ENCODE data around the gene OSBPL7. TPM values are rescaled to one million over a fixed set of nuclear protein-coding genes. Genes with fewer than 3 reads are reported as not detected.

Gene OSBPL7, protein sequence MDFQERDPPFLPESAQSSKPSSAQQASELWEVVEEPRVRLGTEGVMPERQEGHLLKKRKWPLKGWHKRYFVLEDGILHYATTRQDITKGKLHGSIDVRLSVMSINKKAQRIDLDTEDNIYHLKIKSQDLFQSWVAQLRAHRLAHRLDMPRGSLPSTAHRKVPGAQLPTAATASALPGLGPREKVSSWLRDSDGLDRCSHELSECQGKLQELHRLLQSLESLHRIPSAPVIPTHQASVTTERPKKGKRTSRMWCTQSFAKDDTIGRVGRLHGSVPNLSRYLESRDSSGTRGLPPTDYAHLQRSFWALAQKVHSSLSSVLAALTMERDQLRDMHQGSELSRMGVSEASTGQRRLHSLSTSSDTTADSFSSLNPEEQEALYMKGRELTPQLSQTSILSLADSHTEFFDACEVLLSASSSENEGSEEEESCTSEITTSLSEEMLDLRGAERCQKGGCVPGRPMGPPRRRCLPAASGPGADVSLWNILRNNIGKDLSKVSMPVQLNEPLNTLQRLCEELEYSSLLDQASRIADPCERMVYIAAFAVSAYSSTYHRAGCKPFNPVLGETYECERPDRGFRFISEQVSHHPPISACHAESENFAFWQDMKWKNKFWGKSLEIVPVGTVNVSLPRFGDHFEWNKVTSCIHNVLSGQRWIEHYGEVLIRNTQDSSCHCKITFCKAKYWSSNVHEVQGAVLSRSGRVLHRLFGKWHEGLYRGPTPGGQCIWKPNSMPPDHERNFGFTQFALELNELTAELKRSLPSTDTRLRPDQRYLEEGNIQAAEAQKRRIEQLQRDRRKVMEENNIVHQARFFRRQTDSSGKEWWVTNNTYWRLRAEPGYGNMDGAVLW
- total RNA-seq, result 10 to 100 TPM; 12.7 to 18.0 (median 14.7) TPM

- Histone ChIP-seq H3K27ac (peak within 1 kb of the TSS in 2 of 3 donors; percentile 25 to 40), H3K27me3 (no peaks in the 10 kb centered on the region), H3K4me3 (replicated peaks in 1 of 3) (peak within 1 kb of the TSS; percentile 8 to 38 (median 38)), H3K4me1 (peaks cover 7 to 20% of the 10 kb centered on the region in 2 donors), H3K36me3 (peaks cover 30 to 44% of the 10 kb centered on the region in 2 donors), H3K9me3 (no peaks in the 10 kb centered on the region)
- DNase-seq, result peak; percentile 72 to 73
- 7 to 13% methylated on average over 8 to 18 of the region's 21 CpGs for WGBS, 2 donors
- intact Hi-C loops (cut with DNase I), result no loop called here
- TF ChIP-seq POLR2A (IDR thresholded peaks at IDR 0.05), result peak in 1 of 2 donors; percentile 43
- TF ChIP-seq CTCF (IDR thresholded peaks at IDR 0.05), result peak in 1 of 6 experiments; percentile 33
These were observed at the start of gene OSBPL7 for GRCh38 chr17:47821424-47822391. Gene OSBPL7, minus strand, starts transcription at chr17:47821794. Its CDS starts 1,516 bp downstream, at chr17:47820278.

DNA sequence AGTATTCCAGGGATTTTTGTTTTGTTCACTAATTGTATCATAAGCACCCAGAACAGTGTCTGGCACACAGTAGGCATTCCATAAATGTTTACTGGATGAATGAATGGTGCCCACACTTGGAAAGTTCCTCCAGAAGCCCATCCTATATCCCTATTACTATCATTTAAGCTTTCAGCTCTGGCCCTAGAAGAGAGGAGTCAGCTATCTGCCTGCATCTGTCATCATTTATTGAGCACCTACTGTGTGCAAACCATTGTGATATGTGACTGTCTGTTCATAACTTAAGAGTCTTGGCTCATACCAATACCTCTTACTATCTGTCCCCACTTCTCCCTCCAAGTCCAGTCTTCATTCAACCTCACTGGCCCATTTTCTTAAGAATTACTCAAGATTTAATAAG, 49.5 kb upstream of the OSBPL7 start:
- no peak for DNase-seq
- Histone ChIP-seq H3K36me3 (no peaks in the 10 kb centered on the region), H3K27me3 (no peaks in the 10 kb centered on the region), H3K4me1 (no peaks in the 10 kb centered on the region), H3K9me3 (no peaks in the 10 kb centered on the region), H3K4me3 (replicated peaks in 1 of 3) (no peak overlapping the region), H3K27ac (no peak overlapping the region)
- intact Hi-C loops (cut with DNase I), result no loop called here
- no peak for TF ChIP-seq CTCF (IDR thresholded peaks at IDR 0.05)

DNA sequence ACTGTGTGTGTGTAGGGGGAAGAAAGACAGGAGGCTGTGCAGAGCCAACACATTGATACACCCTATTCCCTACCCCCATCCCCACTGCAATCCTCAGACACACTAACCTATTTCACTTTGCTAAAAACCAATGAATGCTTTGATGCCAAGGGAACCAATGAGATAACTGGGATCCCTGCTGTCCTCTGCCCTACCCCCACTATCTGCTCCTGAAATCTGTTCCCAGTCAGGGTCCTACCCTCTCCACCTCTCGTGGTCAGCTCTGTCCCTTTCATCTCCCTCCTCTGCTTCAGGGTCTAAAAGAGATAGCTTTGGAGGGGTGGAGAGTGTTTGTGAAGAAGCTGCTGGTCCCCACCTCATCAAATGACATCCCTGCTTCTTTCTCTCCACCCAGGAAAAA, 48.5 kb upstream of the OSBPL7 start:
- Histone ChIP-seq H3K4me1 (no peaks in the 10 kb centered on the region), H3K4me3 (replicated peaks in 1 of 3) (no peak overlapping the region), H3K9me3 (no peaks in the 10 kb centered on the region), H3K27ac (no peak overlapping the region), H3K36me3 (no peaks in the 10 kb centered on the region), H3K27me3 (no peaks in the 10 kb centered on the region)
- WGBS, 2 donors, result 41 to 45% methylated on average over 1 of the region's 1 CpG
- no peak for TF ChIP-seq POLR2A (IDR thresholded peaks at IDR 0.05)
- TF ChIP-seq CTCF (IDR thresholded peaks at IDR 0.05), result no peak
- DNase-seq, result no peak
- intact Hi-C loops (cut with DNase I), result no loop called here

DNA sequence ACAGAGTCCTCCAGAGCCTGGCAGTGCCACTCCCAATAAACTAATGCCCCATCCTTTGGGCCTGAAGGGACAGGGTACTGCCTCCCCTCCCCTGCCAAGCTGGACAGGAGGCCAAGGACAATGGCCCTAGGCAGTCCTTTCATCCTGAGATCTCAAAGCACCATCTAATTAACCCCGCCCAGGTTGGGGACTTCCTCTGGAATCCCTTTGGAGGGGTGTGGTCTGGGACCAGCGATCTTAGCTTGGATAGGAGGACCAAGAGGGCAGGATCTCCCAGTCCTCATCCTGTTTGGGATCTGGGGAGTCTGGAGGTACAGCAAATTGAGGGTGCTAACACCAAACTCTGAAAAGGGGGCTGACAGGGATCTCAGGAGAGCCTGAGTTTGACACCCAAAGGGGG, 47.5 kb upstream of the OSBPL7 start:
- no peak overlapping the region for H3K27ac ChIP-seq
- H3K36me3 ChIP-seq, result no peaks in the 10 kb centered on the region
- H3K9me3 ChIP-seq, result no peaks in the 10 kb centered on the region
- intact Hi-C loops (cut with DNase I), result no loop called here
- no peak for TF ChIP-seq POLR2A (IDR thresholded peaks at IDR 0.05)
- no peak for TF ChIP-seq CTCF (IDR thresholded peaks at IDR 0.05)
- no peaks in the 10 kb centered on the region for H3K27me3 ChIP-seq
- 46 to 67% methylated on average over 2 of the region's 2 CpGs for WGBS, 2 donors
- no peak for DNase-seq
- H3K4me3 ChIP-seq (replicated peaks in 1 of 3), result no peak overlapping the region
- no peaks in the 10 kb centered on the region for H3K4me1 ChIP-seq
